Colon (tissue), 2 donors: ENCODE measurements around the gene AHSA1.

ENCODE experiments used
- FAIRE-seq: peaks from 2 replicates; lab custom pipeline; 2012; peaks lifted over from hg19 to GRCh38; lab: Jason Lieb, UNC
- donor health status: control.
- donor health status: control.

The AHSA1 gene

DNA sequence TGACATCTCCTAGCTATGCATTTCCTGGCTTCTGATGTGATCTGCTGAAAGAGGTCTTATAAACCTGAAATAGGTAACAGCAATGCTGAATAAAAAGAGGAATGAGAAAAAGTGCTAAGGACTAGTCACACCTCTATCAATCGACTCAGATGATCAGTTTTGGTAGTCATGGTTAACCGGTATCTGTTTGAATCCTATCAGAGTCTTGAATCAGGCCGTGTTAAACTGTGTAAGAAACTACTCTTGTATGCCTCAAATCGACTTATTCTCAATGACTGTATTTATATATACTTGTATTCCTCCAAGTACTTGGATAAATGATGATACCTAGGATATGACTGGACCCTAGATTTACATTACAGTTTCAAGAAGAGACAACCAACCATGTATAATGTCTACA lies 51.5 kb downstream of the AHSA1 start:
- no peak for FAIRE-seq

DNA sequence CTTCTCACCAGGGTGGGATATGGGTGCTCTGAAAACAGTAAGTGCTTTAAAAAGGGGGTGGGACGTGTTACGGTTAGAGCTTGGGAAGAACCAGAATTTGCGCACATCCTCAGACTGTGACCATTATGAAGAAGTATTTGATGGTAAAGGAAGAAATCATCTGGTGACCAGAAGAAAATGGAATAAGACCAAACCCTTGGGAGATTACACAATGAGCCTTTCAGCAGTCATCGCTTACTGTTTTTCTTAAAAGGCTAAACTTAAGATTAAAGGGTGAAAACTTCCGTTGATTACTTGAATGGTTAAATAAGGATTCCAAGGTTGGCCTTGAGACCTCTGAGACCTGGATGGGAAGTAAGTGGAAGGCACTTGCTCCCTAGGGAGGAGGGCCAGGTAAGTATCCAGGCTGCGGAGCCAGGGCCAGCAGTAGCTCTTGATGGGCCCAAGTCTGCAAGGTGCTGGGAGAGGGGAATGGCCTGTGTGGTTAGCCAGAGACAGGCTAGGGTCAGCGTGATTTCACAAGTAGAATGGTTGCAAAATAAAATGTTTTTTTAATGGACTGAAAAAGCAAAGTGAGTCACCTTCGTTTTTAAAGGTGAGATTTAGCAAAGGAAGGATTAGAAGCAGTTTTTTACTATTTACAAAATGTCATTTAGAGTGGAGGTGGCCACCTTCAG lies 53.7 kb downstream of the AHSA1 start:
- no peak for FAIRE-seq

DNA sequence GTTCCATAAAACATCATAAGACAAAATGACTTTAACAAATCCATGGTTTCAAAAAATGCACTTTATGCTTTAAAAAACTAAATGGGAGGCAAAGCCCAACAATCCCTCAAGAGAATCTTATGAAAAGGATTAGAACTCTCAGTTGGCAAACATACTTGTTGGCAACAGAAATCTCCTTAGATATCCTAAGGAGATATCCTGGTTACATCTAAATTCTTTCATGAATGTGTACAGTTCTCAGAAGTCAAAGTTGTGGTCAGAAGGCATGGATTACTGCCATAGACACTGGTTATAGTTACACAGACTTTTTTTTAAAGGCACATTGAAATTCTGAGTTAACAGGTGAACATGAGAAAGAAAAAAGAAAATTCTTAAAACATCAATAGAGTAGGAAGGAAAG lies 58.2 kb downstream of the AHSA1 start:
- no peak for FAIRE-seq
